IMR-90 (cell line): Measurements from ENCODE around the gene STMN3. TPM values are rescaled to one million over a fixed set of nuclear protein-coding genes. Genes with fewer than 3 reads are reported as not detected.

Experiments
- ATAC-seq: fragments of 200-7000 bp; cut with Tn5 transposase; 2 replicates; pipeline ENCODE4 v1.9.1; 2020; ENCODE audit warnings: low read depth, mild to moderate bottlenecking, moderate library complexity
- BruUV-seq: library from RNA; stranded (reverse); fragments of 400-500 nt; replicated peaks from 2 replicates; lab custom pipeline; 2021; lab: Mats Ljungman, UMichigan
- CTCF ChIA-PET: fragments of 300-600 bp; formaldehyde crosslinking; extraction: SDS; loops from one replicate; lab custom pipeline; 2021; ENCODE audit warnings: antibody characterized with exemption; lab: Yijun Ruan, JAX
- POLR2A ChIA-PET: fragments of 300-600 bp; sonication (Branson Sonifier 250); formaldehyde crosslinking; loops from one replicate; lab custom pipeline; 2022; ENCODE audit warnings: antibody characterized with exemption; ENCODE audit not compliant: unreplicated experiment; lab: Charles Lee
- DNase-seq: peaks from one replicate; pipeline ENCODE4 v3.0.0; 2013
- H2AFZ ChIP-seq: replicated peaks from 2 replicates; pipeline ENCODE3; 2013; ENCODE audit warnings: low read length, mild to moderate bottlenecking; ENCODE audit not compliant: poor library complexity
- H2AK5ac ChIP-seq: 2 replicates; pipeline ENCODE4 v1.6.1; 2013; ENCODE audit warnings: low read depth, low read length, inconsistent platforms
- H2AK9ac ChIP-seq: replicated peaks from 2 replicates; pipeline ENCODE3; 2013; ENCODE audit warnings: mild to moderate bottlenecking, low read depth, low read length, moderate library complexity; ENCODE audit not compliant: poor library complexity
- H2BK120ac ChIP-seq: 2 replicates; pipeline ENCODE4 v1.6.1; 2013; ENCODE audit warnings: low read depth, low read length, inconsistent platforms
- H2BK15ac ChIP-seq: 3 replicates; pipeline ENCODE4 v1.6.1; 2013; ENCODE audit warnings: low read depth, low read length, inconsistent platforms
- H2BK20ac ChIP-seq: 2 replicates; pipeline ENCODE4 v1.6.1; 2013; ENCODE audit warnings: low read depth, mild to moderate bottlenecking, inconsistent platforms, low read length, moderate library complexity
- H2BK5ac ChIP-seq: 2 replicates; pipeline ENCODE4 v1.6.1; 2013; ENCODE audit warnings: mild to moderate bottlenecking, low read depth, low read length, inconsistent platforms; ENCODE audit not compliant: poor library complexity, severe bottlenecking
- H3K14ac ChIP-seq: replicated peaks from 2 replicates; pipeline ENCODE4 v1.6.1; 2013; ENCODE audit warnings: low read depth, low read length, inconsistent platforms
- H3K18ac ChIP-seq: 2 replicates; pipeline ENCODE4 v1.6.1; 2013; ENCODE audit warnings: low read depth, low read length, control low read depth
- H3K23ac ChIP-seq: 2 replicates; pipeline ENCODE4 v1.6.1; 2013; ENCODE audit warnings: low read depth, low read length, inconsistent platforms
- H3K27ac ChIP-seq: 2 replicates; pipeline ENCODE4 v1.5.1; 2013; ENCODE audit warnings: mild to moderate bottlenecking, control low read depth, low read length; ENCODE audit not compliant: insufficient read depth
- H3K27me3 ChIP-seq: 2 replicates; pipeline ENCODE4 v1.6.1; 2013; ENCODE audit warnings: low read length; ENCODE audit not compliant: control insufficient read depth, insufficient read depth
- H3K36me3 ChIP-seq: 2 replicates; pipeline ENCODE4 v1.6.1; 2013; ENCODE audit warnings: low read length, mixed read lengths; ENCODE audit not compliant: control insufficient read depth, insufficient read depth
- H3K4ac ChIP-seq: 2 replicates; pipeline ENCODE4 v1.6.1; 2013; ENCODE audit warnings: low read depth, low read length, inconsistent platforms
- H3K4me1 ChIP-seq: 2 replicates; pipeline ENCODE4 v1.6.1; 2013; ENCODE audit warnings: low read length, mixed read lengths; ENCODE audit not compliant: control insufficient read depth, insufficient read depth
- H3K4me2 ChIP-seq: 2 replicates; pipeline ENCODE4 v1.6.1; 2013; ENCODE audit warnings: low read depth, mild to moderate bottlenecking, control low read depth, low read length, moderate library complexity
- H3K4me3 ChIP-seq: 2 replicates; pipeline ENCODE4 v1.5.1; 2013; ENCODE audit warnings: low read depth, mild to moderate bottlenecking, control low read depth, low read length, moderate library complexity; ENCODE audit not compliant: insufficient read depth
- H3K56ac ChIP-seq: 2 replicates; pipeline ENCODE4 v1.6.1; 2013; ENCODE audit warnings: low read length, inconsistent platforms; ENCODE audit not compliant: insufficient read depth; ENCODE audit errors: extremely low read depth
- H3K79me1 ChIP-seq, 2 experiments: 2 replicates each; pipeline ENCODE4 v1.6.1; 2013; ENCODE audit warnings: low read length in 2 of 2, inconsistent platforms in 1 of 2, low read depth in 1 of 2
- H3K9ac ChIP-seq: 2 replicates; pipeline ENCODE4 v1.6.1; 2013; ENCODE audit warnings: low read depth, low read length, control low read depth
- H3K9me1 ChIP-seq: 2 replicates; pipeline ENCODE4 v1.6.1; 2013; ENCODE audit warnings: low read length, inconsistent platforms; ENCODE audit not compliant: insufficient read depth
- H3K9me3 ChIP-seq: 2 replicates; pipeline ENCODE4 v1.6.1; 2013; ENCODE audit warnings: low read length; ENCODE audit not compliant: control insufficient read depth, insufficient read depth
- H4K20me1 ChIP-seq: 2 replicates; pipeline ENCODE4 v1.6.1; 2013; ENCODE audit warnings: low read length, inconsistent platforms; ENCODE audit not compliant: insufficient read depth
- H4K5ac ChIP-seq: 2 replicates; pipeline ENCODE4 v1.6.1; 2013; ENCODE audit warnings: mild to moderate bottlenecking, low read depth, low read length, control low read depth
- H4K8ac ChIP-seq, 2 experiments: 2 replicates each; pipeline ENCODE4 v1.6.1; 2013; ENCODE audit warnings: low read depth in 2 of 2, low read length in 2 of 2, control low read depth in 1 of 2, inconsistent platforms in 1 of 2
- H4K91ac ChIP-seq: 2 replicates; pipeline ENCODE4 v1.6.1; 2013; ENCODE audit warnings: low read depth, low read length, inconsistent platforms; ENCODE audit not compliant: insufficient read depth
- BHLHE40 ChIP-seq: fragments of 150-350 bp; IDR thresholded peaks from 2 replicates; pipeline ENCODE4 v1.6.1; 2016; ENCODE audit warnings: mild to moderate bottlenecking, low read depth, low read length
- NFE2L2 ChIP-seq: fragments of 150-350 bp; IDR thresholded peaks from 2 replicates; pipeline ENCODE4 v1.6.1; 2016; ENCODE audit warnings: low read depth, mild to moderate bottlenecking, low read length
- WGBS, 2 experiments: methylation state at CpG; one replicate each; pipeline versions ENCODE4 v1.1.5 to v1.1.7; 2013; ENCODE audit warnings: missing lambda C conversion rate in 2 of 2; ENCODE audit not compliant: insufficient read length in 1 of 2; ENCODE audit errors: extremely low coverage in 2 of 2; 5-methylcytosine and 5-hydroxymethylcytosine counted together
- dilution Hi-C: fragments of 300-500 bp; cut with HindIII; formaldehyde crosslinking; loops from one replicate; pipeline ENCODE4 v1.14.3; 2018; ENCODE audit warnings: low sequenced_read_pairs; ENCODE audit not compliant: unreplicated experiment
- in situ Hi-C: fragments of 300-500 bp; cut with MboI; formaldehyde crosslinking; loops from 3 replicates; pipeline ENCODE4 v1.14.3; 2019; ENCODE audit warnings: low sequenced_read_pairs, inconsistent platforms, mixed read lengths
- intact Hi-C: fragments of 100-400 bp; cut with micrococcal nuclease; formaldehyde crosslinking; loops from 2 replicates; pipeline ENCODE4 v1.10.0; 2022
- polyA plus RNA-seq, 3 experiments: library from polyadenylated mRNA; depleted of rRNA; stranded (reverse); fragments of >200 nt; gene quantifications; 2 replicates each; pipeline ENCODE4 v1.2.3, GENCODE V29; 2012; ENCODE audit warnings: low replicate concordance in 1 of 3
- total RNA-seq: library from RNA; depleted of rRNA; stranded (reverse); fragments of >200 nt; gene quantifications from 2 replicates; pipeline ENCODE4 v1.2.3, GENCODE V29; 2012
- TF ChIP-seq, protein P1 (sequence below): conservative IDR thresholded peaks from 2 replicates; pipeline ENCODE4 v1.5.1; 2012; ENCODE audit warnings: mild to moderate bottlenecking, low read depth, low read length, improper control_type of control experiment
- TF ChIP-seq, protein P2 (sequence below): fragments of 150-350 bp; IDR thresholded peaks from 2 replicates; pipeline ENCODE4 v1.6.1; 2016; ENCODE audit warnings: low read depth, mild to moderate bottlenecking, low read length, moderate library complexity, borderline replicate concordance

The STMN3 gene
- total and polyA plus RNA-seq, 2 of the 4 experiments (the other 2 are of a cell fraction), result 20.3 to 62.3 TPM

DNA sequence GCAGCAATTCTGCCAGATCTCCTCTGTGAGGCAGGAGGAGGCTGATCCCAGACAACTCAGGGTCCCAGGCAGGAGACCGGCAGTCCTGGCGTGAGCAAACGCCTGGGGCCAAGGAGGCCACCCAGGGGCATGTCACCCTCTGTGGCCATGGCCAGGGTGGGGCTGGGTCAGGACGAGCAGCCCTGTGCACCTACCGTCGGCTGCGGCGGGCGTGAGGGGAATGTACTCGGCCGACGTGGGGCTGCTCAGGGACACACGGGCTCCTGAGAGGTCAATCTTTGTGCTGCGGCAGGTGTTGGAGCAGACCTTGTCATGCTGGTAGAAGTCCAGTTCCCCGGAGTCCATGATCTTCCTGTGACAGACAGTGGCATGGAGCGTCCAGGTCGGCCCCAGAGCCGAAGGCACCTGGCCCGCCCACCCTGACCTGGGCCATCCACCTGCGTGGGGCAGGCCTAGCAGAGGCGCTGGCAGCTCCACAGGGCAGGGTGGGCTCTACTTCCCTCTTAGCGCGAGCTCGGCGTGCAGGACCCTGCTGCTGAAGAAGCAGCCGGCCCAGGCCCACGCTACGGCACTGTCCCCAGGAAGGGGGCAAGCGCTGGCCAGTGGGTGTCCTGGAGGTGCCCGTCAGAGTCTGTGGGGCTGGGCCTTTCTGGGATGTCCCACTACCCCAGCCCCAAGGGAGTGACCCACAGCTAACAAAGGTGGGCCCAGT, 57.7 kb downstream of the STMN3 start:
- Histone ChIP-seq H3K27me3 (no peaks in the 10 kb centered on the region), H3K23ac (no peak overlapping the region), H2AK9ac (no peak overlapping the region), H3K9me3 (no peaks in the 10 kb centered on the region), H2BK15ac (no peak overlapping the region), H4K91ac (no peak overlapping the region), H4K5ac (no peak overlapping the region), H2BK20ac (no peak overlapping the region), H2BK120ac (no peak overlapping the region), H3K14ac (no peak overlapping the region), H3K79me1 (peaks cover 7 to 24% of the 10 kb centered on the region in 2 experiments), H2AK5ac (no peak overlapping the region), H2AFZ (no peak overlapping the region), H3K4ac (no peak overlapping the region), H3K18ac (no peak overlapping the region), H3K36me3 (peaks cover 48% of the 10 kb centered on the region), H3K9me1 (peaks cover 4% of the 10 kb centered on the region; the same call in 1 of the 2 replicates), H2BK5ac (no peak overlapping the region), H4K8ac (no peak overlapping the region), H3K27ac (no peak overlapping the region), H3K4me3 (no peak overlapping the region), H3K56ac (no peak overlapping the region), H3K4me1 (peaks cover 7% of the 10 kb centered on the region), H4K20me1 (no peaks in the 10 kb centered on the region; the same call in none of the 2 replicates), H3K4me2 (no peak overlapping the region), H3K9ac (no peak overlapping the region)
- no peak for DNase-seq
- dilution Hi-C loops (no loop called here), in situ Hi-C loops (no loop called here), intact Hi-C loops (no loop called here)
- CTCF ChIA-PET, result no interaction called here
- ATAC-seq, result no peak
- POLR2A ChIA-PET, result no interaction called here
- WGBS, 2 experiments, result 88% methylated on average over 16 of the region's 30 CpGs; no CpG with 5 or more reads in 1 of the 2 experiments
- BruUV-seq, result no TSS peak
- TF ChIP-seq NFE2L2 (no peak), BHLHE40 (no peak)
- TF ChIP-seq, protein P1, sequence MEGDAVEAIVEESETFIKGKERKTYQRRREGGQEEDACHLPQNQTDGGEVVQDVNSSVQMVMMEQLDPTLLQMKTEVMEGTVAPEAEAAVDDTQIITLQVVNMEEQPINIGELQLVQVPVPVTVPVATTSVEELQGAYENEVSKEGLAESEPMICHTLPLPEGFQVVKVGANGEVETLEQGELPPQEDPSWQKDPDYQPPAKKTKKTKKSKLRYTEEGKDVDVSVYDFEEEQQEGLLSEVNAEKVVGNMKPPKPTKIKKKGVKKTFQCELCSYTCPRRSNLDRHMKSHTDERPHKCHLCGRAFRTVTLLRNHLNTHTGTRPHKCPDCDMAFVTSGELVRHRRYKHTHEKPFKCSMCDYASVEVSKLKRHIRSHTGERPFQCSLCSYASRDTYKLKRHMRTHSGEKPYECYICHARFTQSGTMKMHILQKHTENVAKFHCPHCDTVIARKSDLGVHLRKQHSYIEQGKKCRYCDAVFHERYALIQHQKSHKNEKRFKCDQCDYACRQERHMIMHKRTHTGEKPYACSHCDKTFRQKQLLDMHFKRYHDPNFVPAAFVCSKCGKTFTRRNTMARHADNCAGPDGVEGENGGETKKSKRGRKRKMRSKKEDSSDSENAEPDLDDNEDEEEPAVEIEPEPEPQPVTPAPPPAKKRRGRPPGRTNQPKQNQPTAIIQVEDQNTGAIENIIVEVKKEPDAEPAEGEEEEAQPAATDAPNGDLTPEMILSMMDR, result no peak
- TF ChIP-seq, protein P2, sequence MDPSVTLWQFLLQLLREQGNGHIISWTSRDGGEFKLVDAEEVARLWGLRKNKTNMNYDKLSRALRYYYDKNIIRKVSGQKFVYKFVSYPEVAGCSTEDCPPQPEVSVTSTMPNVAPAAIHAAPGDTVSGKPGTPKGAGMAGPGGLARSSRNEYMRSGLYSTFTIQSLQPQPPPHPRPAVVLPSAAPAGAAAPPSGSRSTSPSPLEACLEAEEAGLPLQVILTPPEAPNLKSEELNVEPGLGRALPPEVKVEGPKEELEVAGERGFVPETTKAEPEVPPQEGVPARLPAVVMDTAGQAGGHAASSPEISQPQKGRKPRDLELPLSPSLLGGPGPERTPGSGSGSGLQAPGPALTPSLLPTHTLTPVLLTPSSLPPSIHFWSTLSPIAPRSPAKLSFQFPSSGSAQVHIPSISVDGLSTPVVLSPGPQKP, result no peak
